ENCODE measurements around the gene LIX1.
"Not testable (repeated sequence)": the region's sequence is repeated elsewhere in the genome, so short reads cannot be mapped to it uniquely, and the experiment has no call there.

LIX1 gene

GRCh38 chr5:97148288-97148687 is 5.9 kb upstream of the LIX1 start:
- no peaks in the 10 kb centered on the region for H3K9me3 ChIP-seq (ENCODE audit: control insufficient read depth, low read length)
- H3K4me1 ChIP-seq (ENCODE audit: control insufficient read depth, insufficient read depth, low read length) = peaks cover 9% of the 10 kb centered on the region
- no peaks in the 10 kb centered on the region for H3K36me3 ChIP-seq (ENCODE audit: control insufficient read depth, insufficient read depth, low read length)
- no peak overlapping the region for H3K27ac ChIP-seq (ENCODE audit: insufficient read depth, low read depth, low read length, poor library complexity, severe bottlenecking)
- H3K4me3 ChIP-seq (ENCODE audit: insufficient read depth, low read depth, low read length) = no peak overlapping the region
- no peaks in the 10 kb centered on the region for H3K27me3 ChIP-seq (ENCODE audit: control insufficient read depth, insufficient read depth, low read length, poor library complexity, severe bottlenecking)
- 46 to 53% methylated on average over 3 of the region's 3 CpGs for WGBS, 2 experiments

- Histone ChIP-seq H3K4me1 (ENCODE audit: control insufficient read depth, insufficient read depth, low read length) (peaks cover 34% of the 10 kb centered on the region), H3K27ac (ENCODE audit: insufficient read depth, low read depth, low read length, poor library complexity, severe bottlenecking) (no peak overlapping the region), H3K27me3 (ENCODE audit: control insufficient read depth, insufficient read depth, low read length, poor library complexity, severe bottlenecking) (no peaks in the 10 kb centered on the region), H3K36me3 (ENCODE audit: control insufficient read depth, insufficient read depth, low read length) (no peaks in the 10 kb centered on the region), H3K9me3 (ENCODE audit: control insufficient read depth, low read length) (no peaks in the 10 kb centered on the region), H3K4me3 (ENCODE audit: insufficient read depth, low read depth, low read length) (no peak overlapping the region)
- WGBS, 2 experiments = 89 to 95% methylated on average over 2 of the region's 2 CpGs
These were observed 1.3 kb upstream of the LIX1 start for GRCh38 chr5:97143704-97144103.

DNA sequence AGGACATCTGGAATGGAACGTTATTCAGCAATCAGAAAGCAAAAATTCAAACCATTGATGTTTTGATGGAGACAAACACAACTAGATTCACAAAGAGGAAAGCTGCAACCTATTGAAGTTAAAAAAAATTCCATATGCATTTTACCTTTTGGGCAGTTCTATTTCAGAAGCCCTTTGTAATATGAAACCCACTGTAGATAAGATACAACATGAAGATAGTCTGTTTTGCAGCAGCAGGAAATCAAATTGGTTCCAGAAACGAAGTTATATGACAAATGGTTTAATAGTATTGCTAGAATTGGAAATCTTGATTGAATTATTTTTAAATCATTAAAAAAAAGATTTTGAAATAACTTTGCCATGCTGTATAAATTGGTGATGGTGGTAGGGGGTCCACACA is 872 bp downstream of the LIX1 start:
- Histone ChIP-seq H3K9me3 (ENCODE audit: control insufficient read depth, low read length) (no peaks in the 10 kb centered on the region), H3K27ac (ENCODE audit: insufficient read depth, low read depth, low read length, poor library complexity, severe bottlenecking) (no peak overlapping the region), H3K36me3 (ENCODE audit: control insufficient read depth, insufficient read depth, low read length) (no peaks in the 10 kb centered on the region), H3K4me1 (ENCODE audit: control insufficient read depth, insufficient read depth, low read length) (peaks cover 41% of the 10 kb centered on the region), H3K4me3 (ENCODE audit: insufficient read depth, low read depth, low read length) (peak overlapping the region; percentile 54), H3K27me3 (ENCODE audit: control insufficient read depth, insufficient read depth, low read length, poor library complexity, severe bottlenecking) (no peaks in the 10 kb centered on the region)
- WGBS, 2 experiments = 55 to 57% methylated on average over 2 of the region's 2 CpGs

- Histone ChIP-seq H3K36me3 (ENCODE audit: control insufficient read depth, insufficient read depth, low read length) (no peaks in the 10 kb centered on the region), H3K27ac (ENCODE audit: insufficient read depth, low read depth, low read length, poor library complexity, severe bottlenecking) (no peak overlapping the region), H3K4me3 (ENCODE audit: insufficient read depth, low read depth, low read length) (peak overlapping the region; percentile 54), H3K27me3 (ENCODE audit: control insufficient read depth, insufficient read depth, low read length, poor library complexity, severe bottlenecking) (no peaks in the 10 kb centered on the region), H3K4me1 (ENCODE audit: control insufficient read depth, insufficient read depth, low read length) (peaks cover 46% of the 10 kb centered on the region), H3K9me3 (ENCODE audit: control insufficient read depth, low read length) (no peaks in the 10 kb centered on the region)
- WGBS, 2 experiments = 29 to 41% methylated on average over 2 to 3 of the region's 4 CpGs
These were observed 1.4 kb downstream of the LIX1 start for GRCh38 chr5:97141031-97141430.

- WGBS, 2 experiments = 71 to 88% methylated on average over 1 of the region's 1 CpG
- not testable (repeated sequence) for H3K9me3 ChIP-seq (ENCODE audit: control insufficient read depth, low read length); H3K36me3 ChIP-seq (ENCODE audit: control insufficient read depth, insufficient read depth, low read length); H3K27me3 ChIP-seq (ENCODE audit: control insufficient read depth, insufficient read depth, low read length, poor library complexity, severe bottlenecking); H3K27ac ChIP-seq (ENCODE audit: insufficient read depth, low read depth, low read length, poor library complexity, severe bottlenecking)
- Histone ChIP-seq H3K4me1 (ENCODE audit: control insufficient read depth, insufficient read depth, low read length) (peaks cover 51% of the 10 kb centered on the region), H3K4me3 (ENCODE audit: insufficient read depth, low read depth, low read length) (peak overlapping the region; percentile 54)
These were observed 2.2 kb downstream of the LIX1 start for GRCh38 chr5:97140250-97140649.

DNA sequence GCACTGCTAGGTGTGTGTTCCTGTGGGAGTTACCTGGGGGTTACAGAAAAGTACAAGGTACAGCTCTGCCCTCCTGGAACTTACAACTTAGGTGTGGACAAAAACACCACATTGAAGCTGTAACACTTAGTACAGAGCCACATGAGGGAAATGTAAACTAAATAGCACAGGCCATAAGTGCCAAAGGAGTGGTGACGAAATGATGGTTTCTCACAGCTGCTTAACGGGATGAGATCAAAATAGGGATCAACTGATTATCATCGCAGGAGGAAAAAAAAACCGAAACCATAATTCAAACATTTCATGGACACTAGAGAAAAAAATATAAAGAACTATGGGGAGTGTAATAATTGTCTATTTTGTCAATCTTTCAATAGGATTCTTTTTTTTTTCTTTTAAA is 5.9 kb downstream of the LIX1 start:
- Histone ChIP-seq H3K9me3 (ENCODE audit: control insufficient read depth, low read length) (no peaks in the 10 kb centered on the region), H3K27me3 (ENCODE audit: control insufficient read depth, insufficient read depth, low read length, poor library complexity, severe bottlenecking) (no peaks in the 10 kb centered on the region), H3K4me3 (ENCODE audit: insufficient read depth, low read depth, low read length) (no peak overlapping the region), H3K36me3 (ENCODE audit: control insufficient read depth, insufficient read depth, low read length) (no peaks in the 10 kb centered on the region), H3K27ac (ENCODE audit: insufficient read depth, low read depth, low read length, poor library complexity, severe bottlenecking) (no peak overlapping the region), H3K4me1 (ENCODE audit: control insufficient read depth, insufficient read depth, low read length) (peaks cover 58% of the 10 kb centered on the region)
- WGBS, 2 experiments = 95 to 100% methylated on average over 2 to 4 of the region's 4 CpGs

DNA sequence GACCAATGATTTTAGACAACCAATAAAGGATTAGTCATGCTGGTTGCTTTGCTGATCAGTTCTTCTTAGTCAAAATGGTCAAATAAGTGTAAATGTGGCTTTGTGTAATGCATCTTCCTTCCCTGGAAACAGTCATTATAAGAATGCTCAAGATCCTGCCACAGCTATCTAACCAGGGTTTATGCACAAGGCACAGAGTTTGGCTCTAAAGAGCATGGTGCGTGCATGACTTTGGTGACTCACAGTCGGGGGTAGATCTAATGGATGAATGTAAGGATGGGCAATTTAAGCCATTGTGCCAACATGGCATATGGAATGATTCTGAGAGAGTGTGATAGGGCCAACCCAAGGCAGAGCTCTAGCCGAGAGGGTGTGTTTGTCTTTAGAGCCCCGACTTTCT is 6.5 kb downstream of the LIX1 start:
- 96% methylated on average over 4 of the region's 4 CpGs for WGBS, 2 experiments
- H3K9me3 ChIP-seq (ENCODE audit: control insufficient read depth, low read length) = no peaks in the 10 kb centered on the region
- H3K27ac ChIP-seq (ENCODE audit: insufficient read depth, low read depth, low read length, poor library complexity, severe bottlenecking) = no peak overlapping the region
- no peaks in the 10 kb centered on the region for H3K27me3 ChIP-seq (ENCODE audit: control insufficient read depth, insufficient read depth, low read length, poor library complexity, severe bottlenecking)
- no peaks in the 10 kb centered on the region for H3K36me3 ChIP-seq (ENCODE audit: control insufficient read depth, insufficient read depth, low read length)
- H3K4me1 ChIP-seq (ENCODE audit: control insufficient read depth, insufficient read depth, low read length) = peaks cover 64% of the 10 kb centered on the region
- no peak overlapping the region for H3K4me3 ChIP-seq (ENCODE audit: insufficient read depth, low read depth, low read length)

DNA sequence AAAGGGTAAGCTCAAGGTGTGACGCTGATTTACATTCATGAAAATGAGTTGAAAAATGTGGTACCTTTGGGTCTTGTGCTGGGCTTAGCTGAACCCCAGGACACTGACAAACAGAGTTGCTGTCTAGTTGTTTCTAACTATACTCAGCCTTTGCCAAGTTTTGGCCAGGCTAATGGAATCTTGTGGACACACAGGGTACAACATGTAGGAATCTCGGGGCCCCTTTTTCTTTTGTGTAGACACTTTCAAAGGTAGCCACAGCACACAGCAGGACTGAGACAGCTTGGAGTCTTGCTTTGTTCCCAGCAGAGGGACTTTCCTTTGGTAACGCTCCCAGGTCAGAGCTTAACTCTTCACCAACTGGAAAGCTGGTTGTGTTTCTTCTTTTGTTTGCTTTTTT is 7.8 kb downstream of the LIX1 start:
- no peak overlapping the region for H3K4me3 ChIP-seq (ENCODE audit: insufficient read depth, low read depth, low read length)
- H3K9me3 ChIP-seq (ENCODE audit: control insufficient read depth, low read length) = no peaks in the 10 kb centered on the region
- H3K4me1 ChIP-seq (ENCODE audit: control insufficient read depth, insufficient read depth, low read length) = peaks cover 64% of the 10 kb centered on the region
- WGBS, 2 experiments = 15 to 17% methylated on average over 3 of the region's 3 CpGs
- no peaks in the 10 kb centered on the region for H3K36me3 ChIP-seq (ENCODE audit: control insufficient read depth, insufficient read depth, low read length)
- H3K27me3 ChIP-seq (ENCODE audit: control insufficient read depth, insufficient read depth, low read length, poor library complexity, severe bottlenecking) = no peaks in the 10 kb centered on the region
- H3K27ac ChIP-seq (ENCODE audit: insufficient read depth, low read depth, low read length, poor library complexity, severe bottlenecking) = peak overlapping the region; percentile 61

GRCh38 chr5:97133101-97133500 is 9.3 kb downstream of the LIX1 start:
- H3K4me1 ChIP-seq (ENCODE audit: control insufficient read depth, insufficient read depth, low read length) = peaks cover 49% of the 10 kb centered on the region

GRCh38 chr5:97131921-97132320 is 10.5 kb downstream of the LIX1 start:
- WGBS, 2 experiments = 92 to 95% methylated on average over 3 to 5 of the region's 5 CpGs
- Histone ChIP-seq H3K9me3 (ENCODE audit: control insufficient read depth, low read length) (no peaks in the 10 kb centered on the region), H3K36me3 (ENCODE audit: control insufficient read depth, insufficient read depth, low read length) (no peaks in the 10 kb centered on the region), H3K4me3 (ENCODE audit: insufficient read depth, low read depth, low read length) (no peak overlapping the region), H3K27ac (ENCODE audit: insufficient read depth, low read depth, low read length, poor library complexity, severe bottlenecking) (no peak overlapping the region), H3K4me1 (ENCODE audit: control insufficient read depth, insufficient read depth, low read length) (peaks cover 43% of the 10 kb centered on the region), H3K27me3 (ENCODE audit: control insufficient read depth, insufficient read depth, low read length, poor library complexity, severe bottlenecking) (no peaks in the 10 kb centered on the region)

More at GRCh38 chr5:97133101-97133500, 9.3 kb downstream of the LIX1 start:
- Histone ChIP-seq H3K27me3 (ENCODE audit: control insufficient read depth, insufficient read depth, low read length, poor library complexity, severe bottlenecking) (no peaks in the 10 kb centered on the region), H3K9me3 (ENCODE audit: control insufficient read depth, low read length) (no peaks in the 10 kb centered on the region), H3K27ac (ENCODE audit: insufficient read depth, low read depth, low read length, poor library complexity, severe bottlenecking) (no peak overlapping the region), H3K4me3 (ENCODE audit: insufficient read depth, low read depth, low read length) (no peak overlapping the region), H3K36me3 (ENCODE audit: control insufficient read depth, insufficient read depth, low read length) (no peaks in the 10 kb centered on the region)

GRCh38 chr5:97131139-97131710 is 11.2 kb downstream of the LIX1 start:
- H3K9me3 ChIP-seq (ENCODE audit: control insufficient read depth, low read length) = no peaks in the 10 kb centered on the region
- H3K27ac ChIP-seq (ENCODE audit: insufficient read depth, low read depth, low read length, poor library complexity, severe bottlenecking) = no peak overlapping the region
- peaks cover 37% of the 10 kb centered on the region for H3K4me1 ChIP-seq (ENCODE audit: control insufficient read depth, insufficient read depth, low read length)
- no peak overlapping the region for H3K4me3 ChIP-seq (ENCODE audit: insufficient read depth, low read depth, low read length)
- H3K36me3 ChIP-seq (ENCODE audit: control insufficient read depth, insufficient read depth, low read length) = no peaks in the 10 kb centered on the region
- H3K27me3 ChIP-seq (ENCODE audit: control insufficient read depth, insufficient read depth, low read length, poor library complexity, severe bottlenecking) = no peaks in the 10 kb centered on the region

All from ectodermal cell (in vitro differentiated cells).